IMR-90 (cell line): Measurements from ENCODE around the gene TIMELESS. TPM values are rescaled to one million over a fixed set of nuclear protein-coding genes. Genes with fewer than 3 reads are reported as not detected.
"Not testable (repeated sequence)": the region's sequence is repeated elsewhere in the genome, so short reads cannot be mapped to it uniquely, and the experiment has no call there.

Source experiments
- ATAC-seq: fragments of 200-7000 bp; cut with Tn5 transposase; 2 replicates; pipeline ENCODE4 v1.9.1; 2020; ENCODE audit warnings: low read depth, mild to moderate bottlenecking, moderate library complexity
- BruUV-seq: library from RNA; stranded (reverse); fragments of 400-500 nt; replicated peaks from 2 replicates; lab custom pipeline; 2021; lab: Mats Ljungman, UMichigan
- CTCF ChIA-PET: fragments of 300-600 bp; formaldehyde crosslinking; extraction: SDS; loops from one replicate; lab custom pipeline; 2021; ENCODE audit warnings: antibody characterized with exemption; lab: Yijun Ruan, JAX
- POLR2A ChIA-PET: fragments of 300-600 bp; sonication (Branson Sonifier 250); formaldehyde crosslinking; loops from one replicate; lab custom pipeline; 2022; ENCODE audit warnings: antibody characterized with exemption; ENCODE audit not compliant: unreplicated experiment; lab: Charles Lee
- DNase-seq: peaks from one replicate; pipeline ENCODE4 v3.0.0; 2013
- H2AFZ ChIP-seq: replicated peaks from 2 replicates; pipeline ENCODE3; 2013; ENCODE audit warnings: low read length, mild to moderate bottlenecking; ENCODE audit not compliant: poor library complexity
- H2AK5ac ChIP-seq: 2 replicates; pipeline ENCODE4 v1.6.1; 2013; ENCODE audit warnings: low read depth, low read length, inconsistent platforms
- H2AK9ac ChIP-seq: replicated peaks from 2 replicates; pipeline ENCODE3; 2013; ENCODE audit warnings: mild to moderate bottlenecking, low read depth, low read length, moderate library complexity; ENCODE audit not compliant: poor library complexity
- H2BK120ac ChIP-seq: 2 replicates; pipeline ENCODE4 v1.6.1; 2013; ENCODE audit warnings: low read depth, low read length, inconsistent platforms
- H2BK15ac ChIP-seq: 3 replicates; pipeline ENCODE4 v1.6.1; 2013; ENCODE audit warnings: low read depth, low read length, inconsistent platforms
- H2BK20ac ChIP-seq: 2 replicates; pipeline ENCODE4 v1.6.1; 2013; ENCODE audit warnings: low read depth, mild to moderate bottlenecking, inconsistent platforms, low read length, moderate library complexity
- H2BK5ac ChIP-seq: 2 replicates; pipeline ENCODE4 v1.6.1; 2013; ENCODE audit warnings: mild to moderate bottlenecking, low read depth, low read length, inconsistent platforms; ENCODE audit not compliant: poor library complexity, severe bottlenecking
- H3K14ac ChIP-seq: replicated peaks from 2 replicates; pipeline ENCODE4 v1.6.1; 2013; ENCODE audit warnings: low read depth, low read length, inconsistent platforms
- H3K18ac ChIP-seq: 2 replicates; pipeline ENCODE4 v1.6.1; 2013; ENCODE audit warnings: low read depth, low read length, control low read depth
- H3K23ac ChIP-seq: 2 replicates; pipeline ENCODE4 v1.6.1; 2013; ENCODE audit warnings: low read depth, low read length, inconsistent platforms
- H3K27ac ChIP-seq: 2 replicates; pipeline ENCODE4 v1.5.1; 2013; ENCODE audit warnings: mild to moderate bottlenecking, control low read depth, low read length; ENCODE audit not compliant: insufficient read depth
- H3K27me3 ChIP-seq: 2 replicates; pipeline ENCODE4 v1.6.1; 2013; ENCODE audit warnings: low read length; ENCODE audit not compliant: control insufficient read depth, insufficient read depth
- H3K36me3 ChIP-seq: 2 replicates; pipeline ENCODE4 v1.6.1; 2013; ENCODE audit warnings: low read length, mixed read lengths; ENCODE audit not compliant: control insufficient read depth, insufficient read depth
- H3K4ac ChIP-seq: 2 replicates; pipeline ENCODE4 v1.6.1; 2013; ENCODE audit warnings: low read depth, low read length, inconsistent platforms
- H3K4me1 ChIP-seq: 2 replicates; pipeline ENCODE4 v1.6.1; 2013; ENCODE audit warnings: low read length, mixed read lengths; ENCODE audit not compliant: control insufficient read depth, insufficient read depth
- H3K4me2 ChIP-seq: 2 replicates; pipeline ENCODE4 v1.6.1; 2013; ENCODE audit warnings: low read depth, mild to moderate bottlenecking, control low read depth, low read length, moderate library complexity
- H3K4me3 ChIP-seq: 2 replicates; pipeline ENCODE4 v1.5.1; 2013; ENCODE audit warnings: low read depth, mild to moderate bottlenecking, control low read depth, low read length, moderate library complexity; ENCODE audit not compliant: insufficient read depth
- H3K56ac ChIP-seq: 2 replicates; pipeline ENCODE4 v1.6.1; 2013; ENCODE audit warnings: low read length, inconsistent platforms; ENCODE audit not compliant: insufficient read depth; ENCODE audit errors: extremely low read depth
- H3K79me1 ChIP-seq, 2 experiments: 2 replicates each; pipeline ENCODE4 v1.6.1; 2013; ENCODE audit warnings: low read length in 2 of 2, inconsistent platforms in 1 of 2, low read depth in 1 of 2
- H3K9ac ChIP-seq: 2 replicates; pipeline ENCODE4 v1.6.1; 2013; ENCODE audit warnings: low read depth, low read length, control low read depth
- H3K9me1 ChIP-seq: 2 replicates; pipeline ENCODE4 v1.6.1; 2013; ENCODE audit warnings: low read length, inconsistent platforms; ENCODE audit not compliant: insufficient read depth
- H3K9me3 ChIP-seq: 2 replicates; pipeline ENCODE4 v1.6.1; 2013; ENCODE audit warnings: low read length; ENCODE audit not compliant: control insufficient read depth, insufficient read depth
- H4K20me1 ChIP-seq: 2 replicates; pipeline ENCODE4 v1.6.1; 2013; ENCODE audit warnings: low read length, inconsistent platforms; ENCODE audit not compliant: insufficient read depth
- H4K5ac ChIP-seq: 2 replicates; pipeline ENCODE4 v1.6.1; 2013; ENCODE audit warnings: mild to moderate bottlenecking, low read depth, low read length, control low read depth
- H4K8ac ChIP-seq, 2 experiments: 2 replicates each; pipeline ENCODE4 v1.6.1; 2013; ENCODE audit warnings: low read depth in 2 of 2, low read length in 2 of 2, control low read depth in 1 of 2, inconsistent platforms in 1 of 2
- H4K91ac ChIP-seq: 2 replicates; pipeline ENCODE4 v1.6.1; 2013; ENCODE audit warnings: low read depth, low read length, inconsistent platforms; ENCODE audit not compliant: insufficient read depth
- WGBS, 2 experiments: methylation state at CpG; one replicate each; pipeline versions ENCODE4 v1.1.5 to v1.1.7; 2013; ENCODE audit warnings: missing lambda C conversion rate in 2 of 2; ENCODE audit not compliant: insufficient read length in 1 of 2; ENCODE audit errors: extremely low coverage in 2 of 2; 5-methylcytosine and 5-hydroxymethylcytosine counted together
- dilution Hi-C: fragments of 300-500 bp; cut with HindIII; formaldehyde crosslinking; loops from one replicate; pipeline ENCODE4 v1.14.3; 2018; ENCODE audit warnings: low sequenced_read_pairs; ENCODE audit not compliant: unreplicated experiment
- in situ Hi-C: fragments of 300-500 bp; cut with MboI; formaldehyde crosslinking; loops from 3 replicates; pipeline ENCODE4 v1.14.3; 2019; ENCODE audit warnings: low sequenced_read_pairs, inconsistent platforms, mixed read lengths
- intact Hi-C: fragments of 100-400 bp; cut with micrococcal nuclease; formaldehyde crosslinking; loops from 2 replicates; pipeline ENCODE4 v1.10.0; 2022
- polyA plus RNA-seq, 3 experiments: library from polyadenylated mRNA; depleted of rRNA; stranded (reverse); fragments of >200 nt; gene quantifications; 2 replicates each; pipeline ENCODE4 v1.2.3, GENCODE V29; 2012; ENCODE audit warnings: low replicate concordance in 1 of 3
- total RNA-seq: library from RNA; depleted of rRNA; stranded (reverse); fragments of >200 nt; gene quantifications from 2 replicates; pipeline ENCODE4 v1.2.3, GENCODE V29; 2012

Gene TIMELESS
- total and polyA plus RNA-seq, 2 of the 4 experiments (the other 2 are of a cell fraction), result 7.3 to 10.4 TPM

GRCh38 chr12:56443208-56443607, 6.0 kb downstream of the TIMELESS start:
- H3K14ac ChIP-seq, H3K9me1 ChIP-seq, H3K23ac ChIP-seq, H4K5ac ChIP-seq, H2BK120ac ChIP-seq, H4K8ac ChIP-seq, H3K27me3 ChIP-seq, BruUV-seq, H3K4me1 ChIP-seq, H2AK5ac ChIP-seq, H2AFZ ChIP-seq, intact Hi-C loops, H3K4me2 ChIP-seq, ATAC-seq, H3K4me3 ChIP-seq, H3K9ac ChIP-seq, H2AK9ac ChIP-seq, H2BK20ac ChIP-seq, H2BK15ac ChIP-seq, dilution Hi-C loops, H4K20me1 ChIP-seq, POLR2A ChIA-PET, H3K27ac ChIP-seq, H2BK5ac ChIP-seq, in situ Hi-C loops, H3K4ac ChIP-seq, H4K91ac ChIP-seq, H3K18ac ChIP-seq, DNase-seq, H3K9me3 ChIP-seq, H3K36me3 ChIP-seq, H3K56ac ChIP-seq: not testable (repeated sequence)
- CTCF ChIA-PET, result interaction anchor here (0.6 kb wide), 1 partner anchor 21 kb away, joined by 3 read pairs; no protein-coding TSS in a partner anchor
- no CpG with 5 or more reads among the region's 2 CpGs for WGBS, 2 experiments
- H3K79me1 ChIP-seq, result peaks cover 28 to 35% of the 10 kb centered on the region in 2 experiments
